ENCODE results near the gene LIN52. TPM values are rescaled to one million over a fixed set of nuclear protein-coding genes. Genes with fewer than 3 reads are reported as not detected.
A peak's percentile ranks its signal among the peaks of the same experiment; 100 is the strongest.

Gene LIN52
- total and polyA plus RNA-seq, 2 of the 13 experiments (the other 11 are each of a cell fraction or from before 2014, with no cell fraction given): 11.4 to 23.3 TPM

DNA sequence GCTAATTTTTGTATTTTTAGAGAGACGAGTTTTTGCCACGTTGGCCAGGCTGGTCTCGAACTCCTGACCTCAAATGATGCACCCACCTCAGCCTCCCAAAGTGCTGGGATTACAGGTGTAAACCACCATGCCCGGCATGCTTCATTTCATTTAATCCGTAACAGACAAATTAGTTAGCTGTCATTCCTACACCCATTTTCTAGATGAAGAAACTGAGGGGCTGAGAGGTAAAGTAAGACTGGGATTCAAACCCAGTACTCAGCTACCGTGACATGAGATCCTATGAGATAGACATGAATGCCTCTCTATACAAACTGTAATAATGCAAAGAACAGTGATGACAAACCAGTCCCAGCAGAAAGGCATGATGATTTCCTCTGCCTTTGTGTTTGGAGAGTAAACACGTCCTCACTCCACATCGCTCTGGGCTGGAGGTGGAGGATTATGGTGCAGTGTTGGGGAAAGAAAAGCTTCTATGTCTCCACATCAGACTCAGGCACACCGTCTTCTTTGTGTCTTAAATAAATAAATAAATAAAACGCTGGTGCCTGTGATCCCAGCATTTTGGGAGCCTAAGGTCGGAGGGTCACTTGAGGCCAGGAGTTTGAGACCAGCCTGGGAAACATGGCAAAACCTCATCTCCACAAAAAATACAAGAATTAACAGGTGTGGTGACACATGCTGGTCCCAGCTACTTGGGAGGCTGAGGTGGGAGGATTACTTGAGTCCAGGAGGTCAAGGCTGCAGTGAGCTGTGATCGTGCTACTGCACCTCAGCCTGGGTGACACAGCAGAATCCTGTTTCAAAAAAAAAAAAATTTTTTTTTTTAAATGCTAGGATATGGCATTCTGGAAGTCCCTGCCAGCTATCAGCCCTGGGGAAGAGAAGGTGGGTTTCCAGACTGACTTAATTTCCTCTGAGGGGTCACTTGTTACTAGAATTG, 164.9 kb downstream of the LIN52 start (continued):
- TF ChIP-seq ZMYM3 (CRISPR knock-in tag; IDR thresholded peaks at IDR 0.05) (peak; percentile 38; the same call in 1 of the 2 replicates), MIER2 (CRISPR knock-in tag; IDR thresholded peaks at IDR 0.05) (no peak), CENPX (CRISPR knock-in tag; IDR thresholded peaks at IDR 0.05) (no peak), PITX1 (CRISPR knock-in tag; IDR thresholded peaks at IDR 0.05) (0 out of 2 replicates have a peak, but pooled peaks have one; percentile 36), ZNF572 (CRISPR knock-in tag; IDR thresholded peaks at IDR 0.05) (no peak), ZNF670 (CRISPR knock-in tag; IDR thresholded peaks at IDR 0.05; ENCODE audit: borderline replicate concordance) (no peak), KAT8 (CRISPR knock-in tag; IDR thresholded peaks at IDR 0.05) (no peak), ZNF460 (CRISPR knock-in tag; IDR thresholded peaks at IDR 0.05; ENCODE audit: borderline replicate concordance) (peak; percentile 22; the same call in 1 of the 2 replicates), SNAPC2 (CRISPR knock-in tag; IDR thresholded peaks at IDR 0.05) (no peak), THYN1 (CRISPR knock-in tag; IDR thresholded peaks at IDR 0.05; ENCODE audit: borderline replicate concordance, low read depth) (no peak), HNRNPLL (IDR thresholded peaks at IDR 0.05; ENCODE audit: low read depth, low read length, poor library complexity, severe bottlenecking) (no peak), GTF2F1 (IDR thresholded peaks at IDR 0.05; ENCODE audit: low read length) (no peak), ZNF619 (CRISPR knock-in tag; IDR thresholded peaks at IDR 0.05) (no peak), FOXA3 (CRISPR knock-in tag; IDR thresholded peaks at IDR 0.05) (peak; percentile 75), KDM1A (CRISPR knock-in tag; IDR thresholded peaks at IDR 0.05) (peak; percentile 70; the same call in 1 of the 2 replicates), ZNF501 (CRISPR knock-in tag; IDR thresholded peaks at IDR 0.05) (no peak), ZNF260 (CRISPR knock-in tag; IDR thresholded peaks at IDR 0.05; ENCODE audit: borderline replicate concordance, low read depth) (0 out of 2 replicates have a peak, but pooled peaks have one; percentile 1), FOXP1 (IDR thresholded peaks at IDR 0.05) (no peak), FOXP1 (CRISPR knock-in tag; IDR thresholded peaks at IDR 0.05) (peak; percentile 53; the same call in 1 of the 2 replicates), FOXO1 (CRISPR knock-in tag; IDR thresholded peaks at IDR 0.05) (no peak), KMT2B (CRISPR knock-in tag; IDR thresholded peaks at IDR 0.05) (no peak), PTBP1 (IDR thresholded peaks at IDR 0.05; ENCODE audit: low read depth, low read length, poor library complexity, severe bottlenecking) (no peak), KLF13 (CRISPR knock-in tag; IDR thresholded peaks at IDR 0.05) (no peak)
- TF ChIP-seq, protein P1, sequence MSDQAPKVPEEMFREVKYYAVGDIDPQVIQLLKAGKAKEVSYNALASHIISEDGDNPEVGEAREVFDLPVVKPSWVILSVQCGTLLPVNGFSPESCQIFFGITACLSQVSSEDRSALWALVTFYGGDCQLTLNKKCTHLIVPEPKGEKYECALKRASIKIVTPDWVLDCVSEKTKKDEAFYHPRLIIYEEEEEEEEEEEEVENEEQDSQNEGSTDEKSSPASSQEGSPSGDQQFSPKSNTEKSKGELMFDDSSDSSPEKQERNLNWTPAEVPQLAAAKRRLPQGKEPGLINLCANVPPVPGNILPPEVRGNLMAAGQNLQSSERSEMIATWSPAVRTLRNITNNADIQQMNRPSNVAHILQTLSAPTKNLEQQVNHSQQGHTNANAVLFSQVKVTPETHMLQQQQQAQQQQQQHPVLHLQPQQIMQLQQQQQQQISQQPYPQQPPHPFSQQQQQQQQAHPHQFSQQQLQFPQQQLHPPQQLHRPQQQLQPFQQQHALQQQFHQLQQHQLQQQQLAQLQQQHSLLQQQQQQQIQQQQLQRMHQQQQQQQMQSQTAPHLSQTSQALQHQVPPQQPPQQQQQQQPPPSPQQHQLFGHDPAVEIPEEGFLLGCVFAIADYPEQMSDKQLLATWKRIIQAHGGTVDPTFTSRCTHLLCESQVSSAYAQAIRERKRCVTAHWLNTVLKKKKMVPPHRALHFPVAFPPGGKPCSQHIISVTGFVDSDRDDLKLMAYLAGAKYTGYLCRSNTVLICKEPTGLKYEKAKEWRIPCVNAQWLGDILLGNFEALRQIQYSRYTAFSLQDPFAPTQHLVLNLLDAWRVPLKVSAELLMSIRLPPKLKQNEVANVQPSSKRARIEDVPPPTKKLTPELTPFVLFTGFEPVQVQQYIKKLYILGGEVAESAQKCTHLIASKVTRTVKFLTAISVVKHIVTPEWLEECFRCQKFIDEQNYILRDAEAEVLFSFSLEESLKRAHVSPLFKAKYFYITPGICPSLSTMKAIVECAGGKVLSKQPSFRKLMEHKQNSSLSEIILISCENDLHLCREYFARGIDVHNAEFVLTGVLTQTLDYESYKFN (CRISPR knock-in tag; conservative IDR thresholded peaks at IDR 0.05): 0 out of 2 replicates have a peak, but pooled peaks have one; percentile 15
- TF ChIP-seq, protein P2, sequence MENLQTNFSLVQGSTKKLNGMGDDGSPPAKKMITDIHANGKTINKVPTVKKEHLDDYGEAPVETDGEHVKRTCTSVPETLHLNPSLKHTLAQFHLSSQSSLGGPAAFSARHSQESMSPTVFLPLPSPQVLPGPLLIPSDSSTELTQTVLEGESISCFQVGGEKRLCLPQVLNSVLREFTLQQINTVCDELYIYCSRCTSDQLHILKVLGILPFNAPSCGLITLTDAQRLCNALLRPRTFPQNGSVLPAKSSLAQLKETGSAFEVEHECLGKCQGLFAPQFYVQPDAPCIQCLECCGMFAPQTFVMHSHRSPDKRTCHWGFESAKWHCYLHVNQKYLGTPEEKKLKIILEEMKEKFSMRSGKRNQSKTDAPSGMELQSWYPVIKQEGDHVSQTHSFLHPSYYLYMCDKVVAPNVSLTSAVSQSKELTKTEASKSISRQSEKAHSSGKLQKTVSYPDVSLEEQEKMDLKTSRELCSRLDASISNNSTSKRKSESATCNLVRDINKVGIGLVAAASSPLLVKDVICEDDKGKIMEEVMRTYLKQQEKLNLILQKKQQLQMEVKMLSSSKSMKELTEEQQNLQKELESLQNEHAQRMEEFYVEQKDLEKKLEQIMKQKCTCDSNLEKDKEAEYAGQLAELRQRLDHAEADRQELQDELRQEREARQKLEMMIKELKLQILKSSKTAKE (CRISPR knock-in tag; IDR thresholded peaks at IDR 0.05; ENCODE audit: borderline replicate concordance): no peak

Data from HepG2 (cell line).